GM10266 (cell line): ENCODE data around the gene PLEKHG5.
"Not testable (repeated sequence)": the region's sequence is repeated elsewhere in the genome, so short reads cannot be mapped to it uniquely, and the experiment has no call there.

ENCODE experiments used
- DNase-seq: peaks from one replicate; pipeline ENCODE4 v3.0.0; 2012; ENCODE audit errors: extremely low spot score
- CTCF ChIP-seq: IDR thresholded peaks from 2 replicates; pipeline ENCODE4 v1.5.1; 2012; ENCODE audit warnings: mild to moderate bottlenecking, low read depth; ENCODE audit not compliant: control insufficient read depth, insufficient read depth; ENCODE audit errors: missing control alignments

Gene PLEKHG5

GRCh38 chr1:6496890-6497214, 5.4 kb upstream of the PLEKHG5 start:
- TF ChIP-seq CTCF: no peak
- no peak for DNase-seq

GRCh38 chr1:6496365-6496721, 4.9 kb upstream of the PLEKHG5 start:
- no peak for TF ChIP-seq CTCF
- no peak for DNase-seq

GRCh38 chr1:6495540-6496364, 4.3 kb upstream of the PLEKHG5 start:
- DNase-seq: no peak
- no peak for TF ChIP-seq CTCF

- TF ChIP-seq CTCF: no peak
- no peak for DNase-seq
Observed at GRCh38 chr1:6495041-6495441, 3.6 kb upstream of the PLEKHG5 start.

GRCh38 chr1:6494627-6495026, 3.2 kb upstream of the PLEKHG5 start:
- no peak for DNase-seq
- TF ChIP-seq CTCF: no peak

GRCh38 chr1:6493834-6494223, 2.4 kb upstream of the PLEKHG5 start:
- not testable (repeated sequence) for DNase-seq

- DNase-seq: no peak
- TF ChIP-seq CTCF: no peak
Observed at GRCh38 chr1:6491966-6492365, 499 bp upstream of the PLEKHG5 start.

- TF ChIP-seq CTCF: no peak
- no peak for DNase-seq
Observed at GRCh38 chr1:6491081-6491449, 402 bp downstream of the PLEKHG5 start.
